ENCODE measurements around the gene SOX5.

Gene SOX5

GRCh38 chr12:23950775-23951451, 1.4 kb upstream of the SOX5 start:
- DNase-seq (ENCODE audit: insufficient read length, low spot score), result no peak
- TF ChIP-seq CTCF (IDR thresholded peaks at IDR 0.05; ENCODE audit: insufficient read depth, missing control alignments), result no peak
- FAIRE-seq, result no peak

DNA sequence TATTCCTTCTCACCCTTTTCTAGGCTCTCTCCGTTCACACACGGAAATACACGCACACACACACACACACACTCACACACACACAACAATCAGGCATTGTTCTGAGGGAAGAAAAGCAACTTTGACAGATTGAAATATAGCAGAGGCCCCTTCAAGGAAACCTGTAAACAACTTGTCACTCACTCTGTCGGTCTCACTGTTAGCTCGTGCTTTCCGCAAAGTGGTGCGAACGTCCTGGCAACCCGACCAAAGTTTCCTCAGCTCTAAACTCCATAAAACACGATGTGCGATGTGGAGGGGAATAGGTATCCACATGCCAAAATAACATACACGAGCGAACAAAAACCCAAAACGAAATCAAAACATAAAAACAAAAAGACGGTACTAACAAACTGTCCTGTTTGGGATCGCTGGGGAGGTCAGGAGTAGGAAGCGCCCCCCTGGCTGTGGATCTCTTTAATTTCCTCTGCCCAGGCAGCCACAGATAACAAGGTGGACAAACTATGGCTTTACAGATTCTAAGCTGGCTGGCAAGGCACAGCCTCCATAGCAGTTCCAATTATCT, 822 bp upstream of the SOX5 start:
- FAIRE-seq (no peak), DNase-seq (ENCODE audit: insufficient read length, low spot score) (no peak)
- no peak for TF ChIP-seq CTCF (IDR thresholded peaks at IDR 0.05; ENCODE audit: insufficient read depth, missing control alignments)

DNA sequence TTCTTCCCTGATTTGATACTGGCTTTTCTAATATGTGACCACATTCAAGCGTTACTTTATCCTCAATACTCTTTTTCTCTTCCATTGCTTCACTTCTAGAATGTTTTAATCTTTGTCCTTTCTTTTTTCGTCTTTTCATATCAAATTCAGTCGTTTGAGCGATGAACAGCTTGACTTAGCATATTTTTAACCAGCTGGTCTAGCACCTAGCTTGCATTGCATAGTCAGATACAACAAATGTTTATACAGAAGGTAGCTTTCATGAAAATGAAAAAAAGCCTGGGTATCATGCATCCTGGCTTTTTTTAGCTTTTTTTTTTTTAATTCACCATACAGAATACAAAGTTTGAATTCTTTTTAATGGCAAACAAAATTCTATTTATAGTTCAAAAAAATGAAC, 1.2 kb downstream of the SOX5 start:
- DNase-seq (ENCODE audit: insufficient read length, low spot score), result no peak

GRCh38 chr12:23947395-23947794, 2.1 kb downstream of the SOX5 start:
- FAIRE-seq (no peak), DNase-seq (ENCODE audit: insufficient read length, low spot score) (no peak)
- TF ChIP-seq CTCF (IDR thresholded peaks at IDR 0.05; ENCODE audit: insufficient read depth, missing control alignments), result no peak

More for the DNA sequence above, 1.2 kb downstream of the SOX5 start:
- no peak for FAIRE-seq
- TF ChIP-seq CTCF (IDR thresholded peaks at IDR 0.05; ENCODE audit: insufficient read depth, missing control alignments), result no peak

GRCh38 chr12:23945249-23945648, 4.2 kb downstream of the SOX5 start:
- TF ChIP-seq CTCF (IDR thresholded peaks at IDR 0.05; ENCODE audit: insufficient read depth, missing control alignments), result no peak
- DNase-seq (ENCODE audit: insufficient read length, low spot score), result no peak
- FAIRE-seq, result no peak

GRCh38 chr12:23944067-23944466, 5.4 kb downstream of the SOX5 start:
- DNase-seq (ENCODE audit: insufficient read length, low spot score) (no peak), FAIRE-seq (no peak)
- no peak for TF ChIP-seq CTCF (IDR thresholded peaks at IDR 0.05; ENCODE audit: insufficient read depth, missing control alignments)

GRCh38 chr12:23942841-23943240, 6.6 kb downstream of the SOX5 start:
- TF ChIP-seq CTCF (IDR thresholded peaks at IDR 0.05; ENCODE audit: insufficient read depth, missing control alignments), result no peak
- FAIRE-seq, result no peak
- no peak for DNase-seq (ENCODE audit: insufficient read length, low spot score)
